Measurements from ENCODE around the gene CC2D2B. TPM values are rescaled to one million over a fixed set of nuclear protein-coding genes. Genes with fewer than 3 reads are reported as not detected.
A peak's percentile ranks its signal among the peaks of the same experiment; 100 is the strongest.

CC2D2B gene
- total and polyA plus RNA-seq, 4 donors, result 0.29 to 5.0 (median 0.72) TPM

DNA sequence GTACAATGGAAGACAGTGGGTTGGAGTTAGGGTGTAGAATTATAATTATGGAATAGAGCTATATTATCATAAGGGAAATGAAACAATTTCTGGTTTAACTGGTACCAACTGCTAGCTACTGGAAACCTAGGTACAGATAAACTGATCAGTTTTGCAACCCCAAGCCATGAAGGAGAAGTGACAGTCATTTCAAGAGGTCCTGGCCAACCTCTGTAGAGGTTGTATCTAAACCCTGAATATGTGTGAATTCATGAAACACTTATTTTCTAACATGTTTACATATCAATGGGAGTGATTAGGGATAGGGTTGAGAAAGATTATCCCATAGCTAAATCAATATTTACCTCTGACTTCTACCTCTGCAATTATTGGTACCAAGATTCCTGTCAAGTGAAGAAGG lies 29.9 kb upstream of the CC2D2B start:
- H3K9ac ChIP-seq (ENCODE audit: insufficient read depth in 1 of 2, low read length in 2 of 2), result no peak overlapping the region
- no peak overlapping the region for H3K27ac ChIP-seq (ENCODE audit: low read depth in 1 of 2, low read length in 1 of 2)
- TF ChIP-seq, protein P1, sequence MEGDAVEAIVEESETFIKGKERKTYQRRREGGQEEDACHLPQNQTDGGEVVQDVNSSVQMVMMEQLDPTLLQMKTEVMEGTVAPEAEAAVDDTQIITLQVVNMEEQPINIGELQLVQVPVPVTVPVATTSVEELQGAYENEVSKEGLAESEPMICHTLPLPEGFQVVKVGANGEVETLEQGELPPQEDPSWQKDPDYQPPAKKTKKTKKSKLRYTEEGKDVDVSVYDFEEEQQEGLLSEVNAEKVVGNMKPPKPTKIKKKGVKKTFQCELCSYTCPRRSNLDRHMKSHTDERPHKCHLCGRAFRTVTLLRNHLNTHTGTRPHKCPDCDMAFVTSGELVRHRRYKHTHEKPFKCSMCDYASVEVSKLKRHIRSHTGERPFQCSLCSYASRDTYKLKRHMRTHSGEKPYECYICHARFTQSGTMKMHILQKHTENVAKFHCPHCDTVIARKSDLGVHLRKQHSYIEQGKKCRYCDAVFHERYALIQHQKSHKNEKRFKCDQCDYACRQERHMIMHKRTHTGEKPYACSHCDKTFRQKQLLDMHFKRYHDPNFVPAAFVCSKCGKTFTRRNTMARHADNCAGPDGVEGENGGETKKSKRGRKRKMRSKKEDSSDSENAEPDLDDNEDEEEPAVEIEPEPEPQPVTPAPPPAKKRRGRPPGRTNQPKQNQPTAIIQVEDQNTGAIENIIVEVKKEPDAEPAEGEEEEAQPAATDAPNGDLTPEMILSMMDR (IDR thresholded peaks at IDR 0.05; ENCODE audit: control extremely low read depth, extremely low read depth), result no peak
- H3K9me3 ChIP-seq (ENCODE audit: control insufficient read depth in 4 of 4, insufficient read depth in 3 of 4, low read length in 3 of 4), result peaks cover 0 to 4% (median 0%) of the 10 kb centered on the region in 4 donors
- H3K36me3 ChIP-seq (ENCODE audit: control insufficient read depth in 4 of 4, insufficient read depth in 4 of 4, low read length in 4 of 4), result peaks cover 2 to 10% (median 4%) of the 10 kb centered on the region in 4 donors
- H3K27me3 ChIP-seq (ENCODE audit: control insufficient read depth in 3 of 3, insufficient read depth in 3 of 3, low read length in 2 of 3), result no peaks in the 10 kb centered on the region
- no peak overlapping the region for H3K4me3 ChIP-seq
- ATAC-seq (ENCODE audit: insufficient read depth, low FRiP score) (no peak), DNase-seq (no peak)
- peaks cover 0 to 11% (median 0%) of the 10 kb centered on the region in 5 donors for H3K4me1 ChIP-seq (ENCODE audit: control insufficient read depth in 5 of 5, insufficient read depth in 5 of 5, low read length in 5 of 5)

DNA sequence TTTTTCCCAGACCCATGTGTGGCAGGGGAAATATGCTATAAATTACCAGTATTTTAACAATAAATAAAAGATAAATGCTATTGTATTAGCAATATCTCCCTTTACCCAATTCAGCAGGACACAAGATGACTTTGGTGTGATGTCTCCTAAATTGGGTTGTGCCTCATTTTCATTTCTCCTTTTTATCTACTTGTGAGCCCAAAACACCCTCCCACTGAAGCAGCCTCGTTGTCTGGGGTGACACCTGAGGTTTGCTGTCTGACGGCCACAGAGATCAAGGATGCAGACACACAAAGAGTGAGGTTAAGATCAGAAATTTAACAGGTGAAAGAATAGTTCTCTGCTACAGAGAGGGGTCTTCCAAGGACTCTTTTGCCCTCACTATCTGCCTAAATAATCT lies 27.1 kb upstream of the CC2D2B start:
- H3K4me3 ChIP-seq, result no peak overlapping the region
- ATAC-seq (ENCODE audit: insufficient read depth, low FRiP score), result no peak
- WGBS, 2 donors, result 56 to 84% methylated on average over 2 of the region's 2 CpGs

DNA sequence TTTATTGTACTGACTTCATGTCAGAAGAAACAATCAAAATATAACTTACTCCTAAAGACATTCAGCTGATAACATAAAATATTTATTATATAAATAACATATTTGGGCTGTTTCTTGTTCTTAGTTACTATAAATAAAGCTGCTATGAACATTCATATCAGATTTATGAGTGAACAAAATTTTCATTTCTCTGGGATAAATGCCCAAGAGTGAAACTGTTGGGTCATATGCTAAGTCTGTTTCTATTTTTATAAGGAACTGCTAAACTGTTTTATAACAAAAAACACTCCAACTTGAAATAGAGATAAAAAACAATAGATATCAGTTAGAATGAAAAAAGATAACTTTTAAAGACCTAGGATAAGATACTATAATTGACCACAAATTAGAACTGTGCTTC lies 26.5 kb upstream of the CC2D2B start:
- Histone ChIP-seq H3K27me3 (ENCODE audit: control insufficient read depth in 3 of 3, insufficient read depth in 3 of 3, low read length in 2 of 3) (no peaks in the 10 kb centered on the region), H3K4me3 (no peak overlapping the region), H3K9me3 (ENCODE audit: control insufficient read depth in 4 of 4, insufficient read depth in 3 of 4, low read length in 3 of 4) (no peaks in the 10 kb centered on the region), H3K27ac (ENCODE audit: low read depth in 1 of 2, low read length in 1 of 2) (no peak overlapping the region), H3K4me1 (ENCODE audit: control insufficient read depth in 5 of 5, insufficient read depth in 5 of 5, low read length in 5 of 5) (peaks cover 0 to 16% (median 0%) of the 10 kb centered on the region in 5 donors), H3K9ac (ENCODE audit: insufficient read depth in 1 of 2, low read length in 2 of 2) (no peak overlapping the region), H3K36me3 (ENCODE audit: control insufficient read depth in 4 of 4, insufficient read depth in 4 of 4, low read length in 4 of 4) (peaks cover 0 to 3% (median 2%) of the 10 kb centered on the region in 4 donors)
- peak in 2 of 3 donors; percentile 90 to 93 for DNase-seq
- ATAC-seq (ENCODE audit: insufficient read depth, low FRiP score), result no peak
- TF ChIP-seq, protein P1 (IDR thresholded peaks at IDR 0.05; ENCODE audit: control extremely low read depth, extremely low read depth), result no peak

More for the DNA sequence above, 27.1 kb upstream of the CC2D2B start:
- Histone ChIP-seq H3K9ac (ENCODE audit: insufficient read depth in 1 of 2, low read length in 2 of 2) (no peak overlapping the region), H3K4me1 (ENCODE audit: control insufficient read depth in 5 of 5, insufficient read depth in 5 of 5, low read length in 5 of 5) (peaks cover 0 to 16% (median 0%) of the 10 kb centered on the region in 5 donors), H3K27ac (ENCODE audit: low read depth in 1 of 2, low read length in 1 of 2) (no peak overlapping the region), H3K36me3 (ENCODE audit: control insufficient read depth in 4 of 4, insufficient read depth in 4 of 4, low read length in 4 of 4) (peaks cover 0 to 4% (median 3%) of the 10 kb centered on the region in 4 donors), H3K9me3 (ENCODE audit: control insufficient read depth in 4 of 4, insufficient read depth in 3 of 4, low read length in 3 of 4) (no peaks in the 10 kb centered on the region), H3K27me3 (ENCODE audit: control insufficient read depth in 3 of 3, insufficient read depth in 3 of 3, low read length in 2 of 3) (no peaks in the 10 kb centered on the region)
- DNase-seq, result no peak
- TF ChIP-seq, protein P1 (IDR thresholded peaks at IDR 0.05; ENCODE audit: control extremely low read depth, extremely low read depth), result no peak

DNA sequence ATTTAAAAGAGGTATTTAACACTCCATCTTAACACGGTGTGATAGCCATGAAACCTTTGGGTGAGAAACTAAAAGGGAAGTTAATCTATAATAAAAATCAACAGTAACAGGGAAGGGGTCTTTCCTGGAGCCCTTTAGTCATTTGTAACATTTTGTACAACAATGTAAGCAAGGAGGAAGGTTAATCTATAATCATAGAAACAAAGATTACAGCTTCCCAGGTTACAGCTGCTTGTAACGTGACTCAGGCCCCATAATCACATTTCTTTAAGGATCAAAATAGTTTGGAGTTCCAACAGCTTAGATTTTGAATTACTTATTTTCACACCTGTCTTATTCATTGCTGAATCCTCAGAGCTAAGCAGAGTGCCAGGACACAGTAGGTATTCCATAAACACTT lies 17.9 kb upstream of the CC2D2B start:
- Histone ChIP-seq H3K27me3 (ENCODE audit: control insufficient read depth in 3 of 3, insufficient read depth in 3 of 3, low read length in 2 of 3) (no peaks in the 10 kb centered on the region), H3K4me3 (no peak overlapping the region), H3K27ac (ENCODE audit: low read depth in 1 of 2, low read length in 1 of 2) (no peak overlapping the region), H3K9ac (ENCODE audit: insufficient read depth in 1 of 2, low read length in 2 of 2) (no peak overlapping the region), H3K36me3 (ENCODE audit: control insufficient read depth in 4 of 4, insufficient read depth in 4 of 4, low read length in 4 of 4) (peaks cover 0 to 9% (median 4%) of the 10 kb centered on the region in 4 donors), H3K9me3 (ENCODE audit: control insufficient read depth in 4 of 4, insufficient read depth in 3 of 4, low read length in 3 of 4) (no peaks in the 10 kb centered on the region), H3K4me1 (ENCODE audit: control insufficient read depth in 5 of 5, insufficient read depth in 5 of 5, low read length in 5 of 5) (peaks cover 0 to 3% (median 0%) of the 10 kb centered on the region in 5 donors)
- no peak for ATAC-seq (ENCODE audit: insufficient read depth, low FRiP score)
- WGBS, 2 donors, result 63 to 70% methylated on average over 2 of the region's 2 CpGs
- TF ChIP-seq, protein P1 (IDR thresholded peaks at IDR 0.05; ENCODE audit: control extremely low read depth, extremely low read depth), result no peak
- no peak for DNase-seq
